HG03280 (cell line): ENCODE data around the gene LNX1.

Source experiments
- ATAC-seq: cut with Tn5 transposase; IDR thresholded peaks from one replicate; pipeline ENCODE4 v1.9.1; 2021; ENCODE audit warnings: mild to moderate bottlenecking, moderate library complexity; ENCODE audit not compliant: unreplicated experiment

Gene LNX1

GRCh38 chr4:53501561-53501960 is 89.7 kb downstream of the LNX1 start:
- no peak for ATAC-seq

- ATAC-seq = no peak
Observed at GRCh38 chr4:53500546-53500945, 90.7 kb downstream of the LNX1 start.

GRCh38 chr4:53499791-53500190 is 91.5 kb downstream of the LNX1 start:
- no peak for ATAC-seq

- ATAC-seq = no peak
Observed at GRCh38 chr4:53498706-53499105, 92.6 kb downstream of the LNX1 start.

- ATAC-seq = no peak
Observed at GRCh38 chr4:53497487-53498244, 93.6 kb downstream of the LNX1 start.

- ATAC-seq = no peak
Observed at GRCh38 chr4:53494851-53495250, 96.4 kb downstream of the LNX1 start.

- ATAC-seq = no peak
Observed at GRCh38 chr4:53490965-53491622, 100.2 kb downstream of the LNX1 start.

GRCh38 chr4:53490161-53490956 is 100.9 kb downstream of the LNX1 start:
- no peak for ATAC-seq

GRCh38 chr4:53489279-53489889 is 101.9 kb downstream of the LNX1 start:
- ATAC-seq = no peak

- no peak for ATAC-seq
Observed at GRCh38 chr4:53487766-53488165, 103.5 kb downstream of the LNX1 start.

GRCh38 chr4:53485658-53486040 is 105.6 kb downstream of the LNX1 start:
- ATAC-seq = no peak

GRCh38 chr4:53484911-53485657 is 106.2 kb downstream of the LNX1 start:
- no peak for ATAC-seq

GRCh38 chr4:53483250-53483649 is 108.0 kb downstream of the LNX1 start:
- ATAC-seq = no peak

GRCh38 chr4:53481586-53481985 is 109.7 kb downstream of the LNX1 start:
- ATAC-seq = no peak

- ATAC-seq = no peak
Observed at GRCh38 chr4:53480909-53481308, 110.4 kb downstream of the LNX1 start.

GRCh38 chr4:53479736-53480525 is 111.4 kb downstream of the LNX1 start:
- no peak for ATAC-seq

- no peak for ATAC-seq
Observed at GRCh38 chr4:53478671-53479456, 112.4 kb downstream of the LNX1 start.

- ATAC-seq = no peak
Observed at GRCh38 chr4:53477636-53478035, 113.7 kb downstream of the LNX1 start.

GRCh38 chr4:53477038-53477565 is 114.2 kb downstream of the LNX1 start:
- ATAC-seq = no peak
